SK-N-SH (cell line): ENCODE data around the gene DGCR6.
"Not testable (repeated sequence)": the region's sequence is repeated elsewhere in the genome, so short reads cannot be mapped to it uniquely, and the experiment has no call there.

Source experiments
- CTCF ChIP-seq: fragments of 200-600 bp; sonication (generic); IDR thresholded peaks from 2 replicates; pipeline ENCODE4 v1.6.1; 2017; ENCODE audit warnings: antibody characterized with exemption, mild to moderate bottlenecking, moderate library complexity
- FOXM1 ChIP-seq: IDR thresholded peaks from 2 replicates; pipeline ENCODE4 v1.4.0; 2012; ENCODE audit warnings: low read depth, mild to moderate bottlenecking
- MAX ChIP-seq: IDR thresholded peaks from 2 replicates; pipeline ENCODE4 v1.4.0; 2012; ENCODE audit warnings: low read depth
- MXI1 ChIP-seq: IDR thresholded peaks from 2 replicates; pipeline ENCODE4 v1.6.1; 2012; ENCODE audit warnings: mild to moderate bottlenecking, low read depth, low read length, improper control_type of control experiment
- POLR2AphosphoS5 ChIP-seq: IDR thresholded peaks from 2 replicates; pipeline ENCODE4 v1.6.1; 2012; ENCODE audit warnings: low read depth, low read length
- RAD21 ChIP-seq: IDR thresholded peaks from 2 replicates; pipeline ENCODE4 v1.6.1; 2012; ENCODE audit warnings: mild to moderate bottlenecking, low read length
- RCOR1 ChIP-seq: fragments of 150-350 bp; IDR thresholded peaks from 2 replicates; pipeline ENCODE4 v1.6.1; 2017; ENCODE audit warnings: antibody characterized with exemption, low read length
- REST ChIP-seq: IDR thresholded peaks from 2 replicates; pipeline ENCODE4 v1.6.1; 2012; ENCODE audit warnings: mild to moderate bottlenecking, low read depth, low read length, moderate library complexity
- RXRA ChIP-seq: IDR thresholded peaks from 2 replicates; pipeline ENCODE4 v1.4.0; 2012; ENCODE audit warnings: low read depth, mild to moderate bottlenecking, borderline replicate concordance
- SIN3A ChIP-seq: IDR thresholded peaks from 2 replicates; pipeline ENCODE4 v1.6.1; 2012; ENCODE audit warnings: low read depth, mild to moderate bottlenecking, low read length, moderate library complexity, borderline replicate concordance
- SMC3 ChIP-seq: IDR thresholded peaks from 2 replicates; pipeline ENCODE4 v1.6.1; 2012; ENCODE audit warnings: low read depth, low read length, improper control_type of control experiment

GRCh38 chr22:18960166-18960820 is 54.2 kb downstream of the DGCR6 start:
- TF ChIP-seq CTCF, MXI1, RAD21, RXRA, SMC3, FOXM1, REST, SIN3A, MAX, POLR2AphosphoS5, RCOR1: not testable (repeated sequence)
